ENCODE results near the gene ELF1.

- TF ChIP-seq CTCF (IDR thresholded peaks at IDR 0.05), result no peak
- TF ChIP-seq ZFX (IDR thresholded peaks at IDR 0.05; ENCODE audit: borderline replicate concordance), result no peak
Measured at GRCh38 chr13:40895227-40896184, 123.6 kb downstream of the ELF1 start.
